ENCODE data around the gene TMEM225. TPM values are rescaled to one million over a fixed set of nuclear protein-coding genes. Genes with fewer than 3 reads are reported as not detected.
"Not testable (repeated sequence)": the region's sequence is repeated elsewhere in the genome, so short reads cannot be mapped to it uniquely, and the experiment has no call there.

TMEM225 gene
- total RNA-seq, 3 donors from 2014 or later (not counting 1 experiment from before 2014, with no cell fraction given), result not detected

GRCh38 chr11:123892031-123892430 is 6.6 kb upstream of the TMEM225 start:
- no peak for ATAC-seq
- intact Hi-C loops (cut with micrococcal nuclease), result no loop called here

GRCh38 chr11:123880912-123881311 is 4.6 kb downstream of the TMEM225 start:
- Mint-ChIP-seq H3K27me3 (ENCODE audit: low read depth in 2 of 2) (peaks cover 0 to 4% of the 10 kb centered on the region in 2 donors), H3K9me3 (peaks cover 0 to 2% of the 10 kb centered on the region in 2 donors), H3K36me3 (no peaks in the 10 kb centered on the region), H3K4me1 (no peaks in the 10 kb centered on the region), H3K27ac (no peak overlapping the region), H3K4me3 (no peak overlapping the region)
- Histone ChIP-seq H3K36me3 (ENCODE audit: control insufficient read depth, insufficient read depth, low read length) (no peaks in the 10 kb centered on the region), H3K9me3 (ENCODE audit: control insufficient read depth, insufficient read depth, low read length) (no peaks in the 10 kb centered on the region), H3K4me3 (ENCODE audit: low read length) (no peak overlapping the region), H3K27ac (ENCODE audit: low read length) (no peak overlapping the region), H3K27me3 (ENCODE audit: control insufficient read depth, insufficient read depth, low read length) (no peaks in the 10 kb centered on the region), H3K4me1 (ENCODE audit: control insufficient read depth, insufficient read depth, low read length) (no peaks in the 10 kb centered on the region)
- TF ChIP-seq CTCF (IDR thresholded peaks at IDR 0.05), result no peak
- intact Hi-C loops (cut with micrococcal nuclease), result no loop called here
- DNase-seq (no peak), ATAC-seq (no peak)
- WGBS (ENCODE audit: insufficient coverage), result no CpG with 5 or more reads among the region's 4 CpGs

More at GRCh38 chr11:123892031-123892430, 6.6 kb upstream of the TMEM225 start:
- no peak overlapping the region for H3K4me3 Mint-ChIP-seq
- Histone ChIP-seq H3K27me3 (ENCODE audit: control insufficient read depth, insufficient read depth, low read length) (peaks cover 2% of the 10 kb centered on the region), H3K36me3 (ENCODE audit: control insufficient read depth, insufficient read depth, low read length) (no peaks in the 10 kb centered on the region), H3K4me3 (ENCODE audit: low read length) (no peak overlapping the region), H3K27ac (ENCODE audit: low read length) (no peak overlapping the region), H3K4me1 (ENCODE audit: control insufficient read depth, insufficient read depth, low read length) (no peaks in the 10 kb centered on the region), H3K9me3 (ENCODE audit: control insufficient read depth, insufficient read depth, low read length) (no peaks in the 10 kb centered on the region)
- no peak overlapping the region for H3K27ac Mint-ChIP-seq
- TF ChIP-seq CTCF (IDR thresholded peaks at IDR 0.05), result no peak
- H3K4me1 Mint-ChIP-seq, result no peaks in the 10 kb centered on the region
- DNase-seq, result no peak
- H3K36me3 Mint-ChIP-seq, result no peaks in the 10 kb centered on the region
- H3K27me3 Mint-ChIP-seq (ENCODE audit: low read depth in 2 of 2), result no peaks in the 10 kb centered on the region
- peaks cover 0 to 2% of the 10 kb centered on the region in 2 donors for H3K9me3 Mint-ChIP-seq

- H3K27ac ChIP-seq (ENCODE audit: low read length); H3K27me3 ChIP-seq (ENCODE audit: control insufficient read depth, insufficient read depth, low read length); H3K4me3 ChIP-seq (ENCODE audit: low read length); H3K9me3 Mint-ChIP-seq; H3K4me1 ChIP-seq (ENCODE audit: control insufficient read depth, insufficient read depth, low read length); DNase-seq; H3K36me3 Mint-ChIP-seq; ATAC-seq; H3K4me1 Mint-ChIP-seq; H3K36me3 ChIP-seq (ENCODE audit: control insufficient read depth, insufficient read depth, low read length); H3K27ac Mint-ChIP-seq; H3K4me3 Mint-ChIP-seq; H3K27me3 Mint-ChIP-seq (ENCODE audit: low read depth in 2 of 2); H3K9me3 ChIP-seq (ENCODE audit: control insufficient read depth, insufficient read depth, low read length); intact Hi-C loops (cut with micrococcal nuclease): not testable (repeated sequence)
- 84% methylated on average over 9 of the region's 9 CpGs for WGBS (ENCODE audit: insufficient coverage)
Measured at GRCh38 chr11:123867795-123868194, 17.7 kb downstream of the TMEM225 start.

- H3K9me3 ChIP-seq (ENCODE audit: control insufficient read depth, insufficient read depth, low read length); H3K36me3 ChIP-seq (ENCODE audit: control insufficient read depth, insufficient read depth, low read length); H3K27me3 ChIP-seq (ENCODE audit: control insufficient read depth, insufficient read depth, low read length); H3K4me3 ChIP-seq (ENCODE audit: low read length); H3K4me1 ChIP-seq (ENCODE audit: control insufficient read depth, insufficient read depth, low read length); H3K27ac ChIP-seq (ENCODE audit: low read length); intact Hi-C loops (cut with micrococcal nuclease); ATAC-seq; H3K27me3 Mint-ChIP-seq (ENCODE audit: low read depth in 2 of 2); H3K27ac Mint-ChIP-seq; DNase-seq; H3K36me3 Mint-ChIP-seq; H3K9me3 Mint-ChIP-seq; H3K4me3 Mint-ChIP-seq; H3K4me1 Mint-ChIP-seq: not testable (repeated sequence)
- WGBS (ENCODE audit: insufficient coverage), result 77% methylated on average over 7 of the region's 7 CpGs
Measured at GRCh38 chr11:123865293-123865692, 20.2 kb downstream of the TMEM225 start.

- intact Hi-C loops (cut with micrococcal nuclease), result no loop called here
- Mint-ChIP-seq H3K4me1 (no peaks in the 10 kb centered on the region), H3K9me3 (peaks cover 0 to 3% of the 10 kb centered on the region in 2 donors), H3K27me3 (ENCODE audit: low read depth in 2 of 2) (no peaks in the 10 kb centered on the region), H3K27ac (no peak overlapping the region), H3K4me3 (no peak overlapping the region), H3K36me3 (no peaks in the 10 kb centered on the region)
- Histone ChIP-seq H3K9me3 (ENCODE audit: control insufficient read depth, insufficient read depth, low read length) (no peaks in the 10 kb centered on the region), H3K36me3 (ENCODE audit: control insufficient read depth, insufficient read depth, low read length) (no peaks in the 10 kb centered on the region), H3K27ac (ENCODE audit: low read length) (no peak overlapping the region), H3K27me3 (ENCODE audit: control insufficient read depth, insufficient read depth, low read length) (no peaks in the 10 kb centered on the region), H3K4me1 (ENCODE audit: control insufficient read depth, insufficient read depth, low read length) (no peaks in the 10 kb centered on the region), H3K4me3 (ENCODE audit: low read length) (no peak overlapping the region)
- no peak for TF ChIP-seq CTCF (IDR thresholded peaks at IDR 0.05)
- ATAC-seq, result no peak
- WGBS (ENCODE audit: insufficient coverage), result 38% methylated on average over 1 of the region's 2 CpGs
- DNase-seq, result no peak
Measured at GRCh38 chr11:123859731-123860130, 25.7 kb downstream of the TMEM225 start.

Data from natural killer cell (primary cell).